Lung microvascular endothelial cell (primary cell): ENCODE data around the gene GNAI2. TPM values are rescaled to one million over a fixed set of nuclear protein-coding genes. Genes with fewer than 3 reads are reported as not detected.
"Not testable (repeated sequence)": the region's sequence is repeated elsewhere in the genome, so short reads cannot be mapped to it uniquely, and the experiment has no call there.

Experiments
- DNase-seq, 2 donors: peaks; one replicate each; pipeline versions ENCODE4 v3.0.0 to v3.0.0-alpha.2; 2010; ENCODE audit warnings: low read depth in 2 of 2
- total RNA-seq: library from RNA; depleted of rRNA; stranded (reverse); fragments of >200 nt; gene quantifications from 2 replicates; pipeline ENCODE4 v1.2.1, GENCODE V29; 2014

Gene GNAI2
- total RNA-seq, 1 donor from 2014 or later, result 488 TPM

DNA sequence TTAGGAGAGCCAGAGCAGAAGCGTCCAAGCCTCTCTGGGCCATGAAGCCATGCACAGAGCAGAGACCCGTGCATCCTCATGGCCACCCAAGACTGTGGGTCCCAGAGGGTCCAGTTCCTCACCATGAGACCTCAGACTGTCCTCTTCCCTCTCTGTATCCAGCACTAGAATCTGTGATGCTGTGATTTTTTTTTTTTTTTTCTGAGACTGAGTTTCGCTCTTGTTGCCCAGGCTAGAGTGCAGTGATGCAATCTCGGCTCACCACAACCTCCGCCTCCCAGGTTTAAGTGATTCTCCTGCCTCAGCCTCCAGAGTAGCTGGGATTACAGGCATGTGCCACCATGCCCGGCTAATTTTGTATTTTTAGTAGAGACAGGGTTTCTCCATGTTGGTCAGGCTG is 8.8 kb downstream of the GNAI2 start:
- DNase-seq, result not testable (repeated sequence)

DNA sequence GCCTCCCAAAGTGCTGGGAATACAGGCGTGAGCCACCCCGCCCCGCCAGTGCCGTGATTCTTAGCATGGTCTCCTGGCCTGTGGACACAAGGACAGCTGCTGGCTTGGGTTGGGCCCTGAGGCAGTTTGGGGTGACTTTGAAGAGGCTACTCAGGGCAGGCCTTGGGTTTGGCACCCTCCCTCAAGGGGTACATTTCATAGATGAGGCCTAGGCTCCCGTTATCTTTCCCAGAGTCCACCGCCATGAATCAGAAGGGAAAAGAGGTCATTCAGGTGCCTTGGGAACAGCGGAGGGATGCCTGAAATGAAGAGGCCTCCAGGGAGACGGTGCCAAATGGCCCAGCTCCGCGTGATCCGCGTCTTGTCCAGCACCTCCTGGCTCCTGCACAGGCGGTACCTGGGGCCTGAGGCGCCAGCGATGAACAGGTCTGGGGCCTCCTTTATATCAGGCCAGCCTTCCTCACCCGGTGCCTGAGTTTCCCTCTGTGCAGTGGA is 9.3 kb downstream of the GNAI2 start:
- peak in 1 of 2 donors; percentile 39 for DNase-seq

DNA sequence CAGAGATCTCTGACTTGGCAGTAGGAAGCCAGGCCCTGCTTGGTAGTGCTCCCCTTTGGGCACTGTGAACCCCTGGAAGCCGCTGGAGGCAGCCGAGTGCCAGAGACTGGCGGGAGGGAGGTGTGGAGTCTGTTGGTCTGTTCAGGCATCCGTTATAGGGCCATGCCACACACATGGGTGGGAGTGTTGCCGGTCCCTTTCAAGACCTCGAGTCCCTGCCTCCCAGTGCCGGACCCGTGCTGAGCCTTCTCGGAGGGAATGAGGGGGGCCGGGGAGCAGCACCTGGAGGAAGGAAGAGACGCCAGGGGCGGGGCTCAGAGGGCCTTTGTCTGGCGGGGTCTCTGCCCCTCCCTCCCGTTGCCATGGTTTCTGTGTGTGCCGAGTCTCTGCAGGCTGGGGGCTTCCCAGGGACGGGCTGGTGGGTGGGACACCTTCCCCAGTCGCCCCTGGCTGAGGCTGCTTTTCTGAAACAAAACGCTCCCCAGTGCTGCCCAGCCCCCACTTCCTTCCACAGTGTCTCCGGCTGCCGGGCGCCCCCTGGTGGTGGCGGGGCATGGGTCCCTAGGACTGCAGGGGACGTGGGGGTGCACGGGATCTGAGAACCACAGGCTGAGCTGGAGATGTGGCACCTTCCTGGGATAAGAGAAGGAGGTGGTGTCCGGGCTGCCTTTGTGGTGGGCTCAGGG is 10.0 kb downstream of the GNAI2 start:
- peak; percentile 90 to 91 for DNase-seq

DNA sequence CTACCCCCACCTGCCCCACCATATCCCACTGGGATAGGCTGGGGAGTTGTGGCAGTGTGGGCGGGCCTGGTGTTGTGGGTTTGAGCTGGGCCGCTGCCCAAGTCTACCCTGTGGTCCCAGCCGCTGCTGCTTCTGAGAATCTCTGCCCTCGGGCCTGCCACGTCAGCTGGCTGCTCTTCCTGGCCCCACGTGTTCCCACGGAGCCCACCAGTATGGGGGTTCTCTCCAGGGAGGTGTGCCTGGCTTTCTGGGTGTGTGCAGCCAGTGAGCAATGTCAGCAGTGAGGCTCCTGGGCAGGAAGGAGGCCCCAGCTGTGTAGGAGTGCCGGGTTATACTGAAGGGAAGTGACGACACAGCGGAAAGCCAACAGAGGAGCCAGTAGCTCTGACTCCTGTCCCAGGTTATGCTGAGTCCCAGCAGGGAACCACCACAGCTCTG is 10.5 kb downstream of the GNAI2 start:
- DNase-seq, result peak; percentile 89 to 90

DNA sequence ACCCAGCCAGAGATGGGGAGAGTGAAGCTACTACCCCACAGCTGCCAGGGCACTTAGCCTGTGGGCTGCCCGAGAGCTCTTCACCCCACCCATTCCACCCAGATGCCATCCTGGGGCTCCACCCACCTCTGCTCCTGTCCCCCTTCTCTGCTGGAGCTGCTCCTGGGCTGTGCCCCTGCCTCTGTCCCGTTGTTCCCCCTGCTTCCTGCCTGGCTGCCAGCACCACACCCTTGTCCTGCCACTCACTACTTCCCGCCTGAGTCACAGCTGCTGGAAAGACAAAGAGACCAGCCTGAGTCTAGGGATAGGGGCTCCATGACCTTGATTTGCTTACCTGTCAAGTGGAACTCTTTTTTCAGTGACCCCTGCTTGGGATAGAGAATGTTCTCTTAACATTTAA is 12.4 kb downstream of the GNAI2 start:
- DNase-seq, result peak; percentile 76 to 80

DNA sequence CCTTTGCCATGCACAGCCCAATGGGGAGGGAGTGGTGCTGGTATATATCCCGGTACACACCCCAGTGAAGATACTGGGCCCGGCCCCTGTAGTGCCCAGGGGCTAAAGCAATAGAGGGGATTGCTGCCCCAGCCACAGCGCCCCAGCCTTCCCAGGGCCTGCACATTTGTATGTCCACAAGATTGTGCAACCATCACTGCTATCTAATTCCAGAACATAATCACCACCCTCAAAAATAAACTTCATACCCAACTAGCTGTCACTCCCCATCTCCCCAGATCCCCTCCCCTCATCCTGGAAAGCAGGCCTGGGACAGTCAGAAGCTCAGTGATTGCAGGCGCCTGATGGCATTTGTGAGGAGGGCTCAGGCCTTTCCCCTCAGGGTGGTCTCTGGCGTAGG is 13.5 kb downstream of the GNAI2 start:
- no peak for DNase-seq

DNA sequence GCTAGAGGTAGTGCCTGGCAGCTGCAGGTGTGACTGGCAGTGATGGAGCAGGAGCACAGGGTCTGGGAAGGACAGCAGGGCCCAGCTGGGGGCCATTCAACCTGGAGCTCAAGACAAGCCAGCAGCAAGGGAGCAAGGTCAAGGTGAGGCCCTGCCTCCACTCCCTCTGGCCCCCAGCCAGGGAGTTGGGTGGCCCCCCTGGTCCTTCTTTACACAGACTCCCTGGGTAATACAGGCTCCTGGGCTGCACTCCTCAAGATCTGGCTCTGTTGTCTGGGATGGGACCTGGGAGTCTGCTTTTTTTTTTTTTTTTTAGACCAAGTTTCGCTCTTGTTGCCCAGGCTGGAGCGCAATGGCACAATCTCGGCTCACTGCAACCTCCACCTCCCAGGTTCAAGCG is 14.5 kb downstream of the GNAI2 start:
- no peak for DNase-seq

DNA sequence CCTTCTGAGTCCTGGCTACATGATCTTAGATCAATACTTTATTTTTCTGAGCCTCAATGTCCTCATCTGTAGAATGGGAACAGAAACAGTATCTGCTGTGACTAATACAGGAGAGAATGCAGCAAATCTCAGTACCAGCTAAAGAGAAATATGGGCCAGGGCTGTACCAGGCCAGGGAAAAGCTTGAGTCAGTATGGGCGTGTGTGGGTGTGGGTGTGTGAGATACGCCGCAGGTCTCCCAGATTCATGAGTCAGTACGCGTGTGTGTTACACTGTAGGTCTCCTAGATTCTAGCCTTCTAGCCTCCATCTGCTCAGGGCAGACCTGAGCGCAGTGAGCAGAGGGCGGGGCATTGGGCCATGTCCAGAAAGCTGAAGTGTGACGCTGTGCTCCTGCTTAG is 15.2 kb downstream of the GNAI2 start:
- peak in 1 of 2 donors; percentile 91 for DNase-seq

DNA sequence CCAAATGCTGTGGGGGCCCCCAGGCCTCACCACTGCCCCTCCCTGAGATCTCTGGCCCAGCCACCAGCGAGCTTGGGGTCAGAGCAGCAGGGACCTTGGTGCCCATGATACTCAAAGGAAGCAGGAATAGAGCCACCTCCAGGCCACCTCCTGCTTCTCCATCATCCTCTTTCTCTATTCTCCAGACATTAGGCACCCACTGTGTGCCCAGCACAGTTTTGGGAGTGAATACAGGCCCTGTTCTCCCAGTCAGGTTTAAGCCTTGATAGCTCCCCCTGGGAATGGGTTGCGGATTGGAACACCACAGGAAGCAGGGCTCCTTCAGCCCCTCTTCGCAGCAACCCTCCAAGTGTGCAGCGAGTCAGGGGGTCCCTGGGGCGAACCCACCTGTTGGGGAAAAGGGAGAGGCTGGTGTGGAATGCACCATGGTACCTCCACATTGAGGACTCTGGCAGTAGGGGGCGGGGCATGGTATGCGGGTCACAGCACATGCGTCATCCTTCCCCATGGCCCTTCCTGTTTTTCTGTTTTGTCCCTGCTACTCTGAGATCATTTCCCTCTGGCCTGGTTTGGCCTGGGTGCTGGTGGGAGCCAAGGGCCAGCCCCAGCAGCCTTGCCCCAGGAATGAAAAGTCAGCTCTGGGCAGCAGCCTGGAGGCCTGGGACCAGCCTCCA is 18.7 kb downstream of the GNAI2 start:
- DNase-seq, result peak; percentile 93 to 94

DNA sequence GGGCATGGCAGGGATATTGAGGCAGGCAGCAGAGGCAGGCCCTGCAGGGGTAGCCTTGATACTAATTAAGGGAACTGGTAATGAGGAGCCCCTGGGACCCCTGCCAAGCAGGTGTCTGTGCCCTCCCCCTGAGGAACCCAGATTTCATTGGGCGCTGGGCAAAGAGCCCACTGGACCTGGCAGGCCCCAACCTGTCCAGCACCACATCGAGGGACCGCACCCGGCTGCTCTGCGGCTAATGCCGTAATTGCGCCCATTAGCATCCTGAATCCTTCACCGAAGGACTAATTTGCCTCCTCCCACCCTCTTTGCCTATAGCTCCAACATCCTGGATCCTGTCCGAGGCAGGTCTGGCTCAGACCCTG is 19.2 kb downstream of the GNAI2 start:
- no peak for DNase-seq

DNA sequence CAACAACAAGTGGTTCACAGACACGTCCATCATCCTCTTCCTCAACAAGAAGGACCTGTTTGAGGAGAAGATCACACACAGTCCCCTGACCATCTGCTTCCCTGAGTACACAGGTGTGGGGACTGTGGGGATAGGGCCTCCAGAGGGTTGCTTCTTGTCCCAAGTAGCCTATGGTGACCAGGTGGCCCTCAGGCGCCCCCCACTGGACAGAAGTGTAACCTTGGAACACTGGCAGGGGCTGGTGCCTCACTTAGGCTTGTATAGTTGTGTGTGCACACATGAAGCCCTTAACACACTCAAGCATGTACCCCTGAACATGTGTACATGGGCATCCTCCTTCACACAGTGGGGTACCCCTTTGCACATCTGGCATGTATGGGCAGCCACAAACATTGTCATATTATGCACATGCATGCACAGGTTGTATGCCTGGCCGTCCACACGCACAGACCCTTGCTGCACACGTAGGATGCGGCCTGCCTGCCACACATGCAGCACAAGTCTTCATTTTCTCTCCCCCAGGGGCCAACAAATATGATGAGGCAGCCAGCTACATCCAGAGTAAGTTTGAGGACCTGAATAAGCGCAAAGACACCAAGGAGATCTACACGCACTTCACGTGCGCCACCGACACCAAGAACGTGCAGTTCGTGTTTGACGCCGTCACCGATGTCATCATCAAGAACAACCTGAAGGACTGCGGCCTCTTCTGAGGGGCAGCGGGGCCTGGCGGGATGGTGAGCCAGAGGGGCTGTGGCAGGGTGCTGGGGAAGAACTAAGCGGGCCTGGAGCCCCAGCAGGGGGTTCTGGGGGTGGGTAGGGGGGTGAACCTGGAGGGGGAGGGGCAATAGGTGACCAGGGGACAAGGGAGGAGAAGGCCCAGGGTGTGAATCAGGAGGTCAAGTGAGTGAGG is 21.2 kb downstream of the GNAI2 start:
- peak; percentile 74 to 80 for DNase-seq

DNA sequence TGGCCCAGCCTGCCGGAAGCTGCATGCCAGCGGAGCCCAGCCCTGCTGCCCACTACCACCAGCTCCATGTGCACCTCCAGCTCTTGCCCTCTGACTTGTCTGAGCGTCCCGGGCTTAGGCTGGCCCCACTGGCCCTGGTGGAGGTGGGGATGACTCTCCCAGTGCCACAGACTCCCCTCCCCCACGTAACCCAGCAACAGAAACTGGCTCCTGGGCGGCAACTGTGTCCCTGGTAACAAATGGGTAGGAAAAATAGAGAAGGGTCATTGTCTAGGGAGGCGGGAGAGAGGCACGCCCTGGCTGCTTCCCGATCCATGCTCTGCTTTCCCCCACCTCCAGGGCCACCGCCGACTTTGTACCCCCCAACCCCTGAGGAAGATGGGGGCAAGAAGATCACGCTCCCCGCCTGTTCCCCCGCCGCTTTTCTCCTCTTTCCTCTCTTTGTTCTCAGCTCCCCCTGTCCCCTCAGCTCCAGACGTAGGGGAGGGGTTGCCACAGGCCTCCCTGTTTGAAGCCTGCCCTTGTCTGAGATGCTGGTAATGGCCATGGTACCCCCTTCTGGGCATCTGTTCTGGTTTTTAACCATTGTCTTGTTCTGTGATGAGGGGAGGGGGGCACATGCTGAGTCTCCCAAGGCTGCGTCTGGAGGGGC is 22.2 kb downstream of the GNAI2 start:
- peak in 1 of 2 donors; percentile 48 for DNase-seq

DNA sequence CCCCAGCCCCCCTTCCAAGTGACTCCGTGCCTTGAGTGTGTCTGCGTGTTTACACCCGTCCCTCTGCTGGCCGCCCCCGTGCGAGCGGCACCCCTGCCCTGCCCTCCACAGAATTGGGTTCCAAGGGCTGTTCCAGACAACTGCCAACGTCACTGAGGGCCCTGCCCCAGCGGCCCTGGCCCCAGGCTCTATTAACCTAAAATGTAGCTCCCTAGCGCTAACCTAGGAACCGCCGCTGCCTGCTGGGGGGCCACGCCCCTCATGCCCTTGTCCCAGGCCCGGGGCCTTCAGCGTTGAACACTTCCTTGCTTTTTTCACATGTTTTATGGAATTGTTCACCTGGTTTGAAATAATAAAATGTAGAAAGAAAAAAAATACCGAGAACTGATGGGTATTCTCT is 23.0 kb downstream of the GNAI2 start:
- no peak for DNase-seq

DNA sequence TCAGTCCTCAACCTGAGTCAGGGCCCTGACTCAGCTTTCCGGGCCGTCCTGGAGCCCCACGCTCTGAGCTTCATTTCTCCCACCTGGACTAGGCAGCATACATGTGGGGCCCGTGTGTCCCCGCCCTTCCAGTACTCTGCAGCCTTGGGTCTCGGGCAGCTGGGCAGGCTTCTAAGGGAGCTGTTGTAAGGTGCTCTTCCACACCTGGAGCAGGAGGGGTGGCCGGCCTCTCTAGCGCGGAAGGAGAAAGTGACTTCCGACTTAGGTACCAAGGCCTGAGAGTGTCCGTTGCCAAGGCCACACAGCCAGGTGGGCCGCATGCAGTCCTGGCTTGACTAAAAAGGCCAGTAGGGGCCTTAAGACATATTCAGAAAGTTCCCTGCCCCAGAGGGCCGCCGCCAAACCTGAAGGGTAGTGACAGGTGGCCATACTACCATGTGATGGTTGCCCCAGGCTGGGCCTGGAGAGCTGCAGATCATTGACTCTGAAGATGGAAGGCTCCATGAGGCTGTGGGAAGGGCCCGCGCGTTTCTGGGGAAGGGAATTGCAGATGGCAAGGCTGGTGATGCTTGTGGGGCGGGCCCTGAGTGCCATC is 23.5 kb downstream of the GNAI2 start:
- DNase-seq, result no peak

DNA sequence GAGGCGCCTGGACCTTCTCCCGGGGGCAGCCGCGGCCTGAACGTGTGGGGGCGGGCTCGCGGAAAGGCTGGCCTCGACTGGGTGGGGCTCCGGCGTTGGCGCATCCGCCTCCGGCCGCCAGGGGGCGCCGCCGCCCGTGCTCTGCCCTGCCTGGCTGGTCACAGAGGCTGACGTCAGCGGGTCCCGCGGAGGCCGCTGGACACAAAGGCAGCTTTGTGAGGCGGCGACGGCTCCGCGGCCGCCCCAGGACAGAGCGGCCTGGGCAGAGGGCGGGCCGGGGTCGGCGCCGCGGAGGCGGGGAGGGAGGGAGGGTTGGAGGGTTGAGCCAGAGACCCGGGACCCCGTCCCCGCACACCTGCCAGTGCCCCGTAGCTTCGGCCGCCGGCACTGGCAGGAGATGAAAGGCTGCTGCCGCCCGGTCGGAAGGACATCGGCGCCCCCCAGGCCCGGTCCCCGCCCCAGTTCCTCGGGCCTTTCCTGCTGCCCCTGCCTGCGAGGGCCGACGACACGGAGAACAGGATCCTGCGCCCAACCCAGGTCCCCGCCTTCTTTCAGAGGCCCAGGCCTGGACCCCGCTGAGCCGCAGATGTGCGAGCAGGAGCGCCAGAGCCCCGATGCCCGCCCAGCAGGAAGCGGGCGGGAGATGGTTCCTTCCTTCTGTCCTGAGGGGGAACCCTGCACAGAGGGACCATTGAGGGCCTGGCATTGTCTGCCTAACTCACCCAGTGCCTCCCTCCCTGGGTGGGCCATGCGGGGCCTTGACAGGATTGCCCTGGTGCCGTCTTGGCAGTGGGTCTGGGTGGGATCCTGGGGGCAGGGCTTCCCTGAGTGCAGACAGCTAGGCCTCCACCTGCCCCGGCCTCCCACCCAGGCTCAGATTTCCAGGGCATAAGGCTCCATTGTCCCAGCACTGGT is 24.3 kb downstream of the GNAI2 start:
- peak; percentile 93 to 96 for DNase-seq

DNA sequence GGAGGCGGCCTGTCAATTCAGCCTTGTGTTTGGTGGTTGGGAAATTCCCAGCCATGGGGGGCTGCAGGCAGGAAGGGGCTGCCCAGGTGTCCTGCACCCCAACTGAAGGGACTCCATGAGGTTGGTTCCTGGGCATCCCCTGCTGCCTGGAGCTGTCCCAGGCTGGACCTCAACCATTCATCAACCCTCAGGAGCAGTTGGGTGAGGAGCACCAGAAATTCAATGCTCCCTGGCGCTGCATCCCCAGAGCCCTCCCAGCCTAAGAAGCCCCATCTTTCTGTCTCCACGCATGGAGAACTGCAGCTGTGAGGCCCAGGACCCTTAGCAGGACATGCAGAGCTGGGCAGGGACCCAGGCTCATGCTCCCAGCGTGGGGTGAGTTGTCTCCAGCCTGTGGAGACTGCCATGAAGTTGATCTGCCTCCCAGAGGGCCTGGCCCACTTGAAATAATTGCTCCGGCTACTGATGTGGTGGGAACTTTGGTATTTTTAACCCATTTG is 25.0 kb downstream of the GNAI2 start:
- no peak for DNase-seq

DNA sequence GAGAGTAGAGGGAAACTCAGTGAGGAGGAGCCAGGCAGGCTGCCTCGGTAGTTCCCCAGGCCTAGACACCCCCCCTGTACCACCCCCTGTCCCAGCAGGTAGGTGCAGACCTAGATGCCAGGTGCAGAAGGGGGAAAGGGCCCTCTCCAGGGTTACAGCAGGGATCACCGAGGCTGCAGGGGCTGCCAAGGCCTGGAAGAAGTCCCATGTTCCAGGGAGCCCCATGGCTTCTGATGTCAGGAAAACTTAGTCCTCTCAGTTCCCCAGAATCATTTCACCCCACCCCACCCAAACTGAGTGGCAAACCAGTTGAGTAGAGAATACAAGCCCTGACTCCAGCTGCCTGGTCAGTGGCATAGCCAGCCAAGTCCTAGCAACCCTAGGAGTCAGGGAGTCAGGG is 25.5 kb downstream of the GNAI2 start:
- DNase-seq, result no peak

DNA sequence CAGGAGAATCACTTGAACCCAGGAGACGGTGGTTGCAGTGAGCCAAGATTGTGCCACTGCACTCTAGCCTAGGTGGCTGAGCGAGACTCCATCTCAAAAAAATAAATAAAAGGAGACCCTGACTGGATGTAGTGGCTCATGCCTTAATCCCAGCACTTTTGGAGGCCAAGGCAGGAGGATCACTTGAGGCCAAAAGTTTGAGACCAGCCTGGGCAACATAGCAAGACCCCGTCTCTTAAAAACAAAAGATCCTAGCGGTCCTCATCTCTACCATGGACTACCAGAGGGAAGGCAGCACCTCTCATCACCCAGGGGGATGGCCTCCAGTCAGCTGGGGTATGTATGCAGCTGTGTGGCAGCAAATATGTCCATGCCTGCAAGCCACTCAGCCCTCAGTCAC is 26.2 kb downstream of the GNAI2 start:
- not testable (repeated sequence) for DNase-seq

DNA sequence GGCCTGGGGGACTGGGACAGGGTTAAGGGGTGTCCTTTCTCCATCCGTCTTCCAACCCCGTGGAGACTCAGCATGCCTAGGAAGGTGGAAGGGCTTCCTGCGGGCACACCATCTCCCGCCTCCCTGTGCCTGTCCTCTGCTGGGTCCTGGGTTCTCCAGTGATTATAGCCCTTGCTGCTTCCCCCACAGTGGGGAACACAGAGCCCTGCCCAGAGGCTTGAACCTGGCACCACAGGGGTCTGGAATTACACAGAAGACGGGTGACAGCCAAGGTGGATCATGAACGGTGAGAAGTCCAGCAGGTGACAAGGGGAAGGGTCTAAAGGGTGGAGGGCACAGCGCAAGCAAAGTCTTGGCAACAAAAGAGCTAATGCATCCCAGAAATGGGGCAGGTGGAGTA is 26.8 kb downstream of the GNAI2 start:
- no peak for DNase-seq
